ENCODE measurements around the gene PIH1D1.
"Not testable (repeated sequence)": the region's sequence is repeated elsewhere in the genome, so short reads cannot be mapped to it uniquely, and the experiment has no call there.

The PIH1D1 gene

DNA sequence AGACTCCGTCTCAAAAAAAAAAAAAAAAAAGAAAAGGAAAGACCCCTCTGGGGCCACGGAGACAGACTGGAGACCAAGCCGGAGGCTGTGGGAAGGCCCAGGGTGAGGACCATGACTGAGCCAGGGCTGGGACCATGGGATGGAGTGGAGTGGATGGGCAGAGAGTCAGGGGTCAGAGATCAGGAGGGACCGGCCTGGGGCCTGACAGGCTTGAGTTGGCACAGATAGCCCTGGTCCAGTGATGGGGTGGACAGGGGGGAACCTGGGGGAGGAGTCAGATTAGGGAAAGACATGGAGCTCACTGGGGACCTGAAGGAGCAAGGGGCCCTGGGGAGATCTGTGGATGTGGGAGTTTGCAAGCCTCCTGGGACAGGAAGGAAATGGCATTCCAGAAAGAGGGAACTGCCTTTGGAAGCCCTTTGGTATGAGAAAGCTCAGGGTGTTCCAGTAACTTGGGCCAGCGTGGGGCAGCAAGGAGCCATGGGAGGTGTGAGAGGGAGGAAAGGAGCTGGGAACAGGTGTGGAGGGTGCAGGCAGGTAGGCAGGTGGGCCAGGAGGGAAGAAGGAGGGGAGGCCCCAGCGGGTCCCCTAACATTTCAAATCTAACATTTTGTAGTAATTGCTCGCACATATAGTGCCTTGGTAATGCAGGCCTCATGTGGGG lies 29.5 kb upstream of the PIH1D1 start:
- DNase-seq (ENCODE audit: low spot score) = no peak

DNA sequence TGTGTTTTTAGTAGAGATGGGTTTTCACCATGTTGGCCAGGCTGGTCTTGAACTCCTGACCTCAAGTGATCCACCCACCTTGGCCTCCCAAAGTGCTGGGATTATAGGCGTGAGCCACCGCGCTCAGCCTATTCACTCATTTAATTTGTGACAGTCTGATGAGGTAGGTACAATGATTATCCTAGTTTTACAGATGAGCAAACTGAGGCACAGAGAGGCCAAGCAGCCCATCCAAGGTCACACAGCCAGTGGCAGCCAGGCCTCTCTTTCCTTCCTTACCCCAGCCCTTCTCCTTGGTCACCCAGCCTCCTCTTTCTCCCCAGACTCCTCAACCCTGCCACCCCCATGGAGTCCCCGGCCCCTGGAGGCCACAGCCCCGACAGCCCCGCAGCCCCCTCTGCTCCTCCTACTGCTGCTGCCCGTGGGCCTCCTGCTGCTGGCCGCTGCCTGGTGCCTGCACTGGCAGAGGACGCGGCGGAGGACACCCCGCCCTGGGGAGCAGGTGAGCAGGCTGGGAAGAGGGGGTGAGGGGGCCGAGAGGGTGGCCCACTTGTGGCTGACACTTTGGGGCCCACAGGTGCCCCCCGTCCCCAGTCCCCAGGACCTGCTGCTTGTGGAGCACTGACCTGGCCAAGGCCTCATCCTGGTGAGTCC lies 28.5 kb upstream of the PIH1D1 start:
- DNase-seq (ENCODE audit: low spot score) = no peak

DNA sequence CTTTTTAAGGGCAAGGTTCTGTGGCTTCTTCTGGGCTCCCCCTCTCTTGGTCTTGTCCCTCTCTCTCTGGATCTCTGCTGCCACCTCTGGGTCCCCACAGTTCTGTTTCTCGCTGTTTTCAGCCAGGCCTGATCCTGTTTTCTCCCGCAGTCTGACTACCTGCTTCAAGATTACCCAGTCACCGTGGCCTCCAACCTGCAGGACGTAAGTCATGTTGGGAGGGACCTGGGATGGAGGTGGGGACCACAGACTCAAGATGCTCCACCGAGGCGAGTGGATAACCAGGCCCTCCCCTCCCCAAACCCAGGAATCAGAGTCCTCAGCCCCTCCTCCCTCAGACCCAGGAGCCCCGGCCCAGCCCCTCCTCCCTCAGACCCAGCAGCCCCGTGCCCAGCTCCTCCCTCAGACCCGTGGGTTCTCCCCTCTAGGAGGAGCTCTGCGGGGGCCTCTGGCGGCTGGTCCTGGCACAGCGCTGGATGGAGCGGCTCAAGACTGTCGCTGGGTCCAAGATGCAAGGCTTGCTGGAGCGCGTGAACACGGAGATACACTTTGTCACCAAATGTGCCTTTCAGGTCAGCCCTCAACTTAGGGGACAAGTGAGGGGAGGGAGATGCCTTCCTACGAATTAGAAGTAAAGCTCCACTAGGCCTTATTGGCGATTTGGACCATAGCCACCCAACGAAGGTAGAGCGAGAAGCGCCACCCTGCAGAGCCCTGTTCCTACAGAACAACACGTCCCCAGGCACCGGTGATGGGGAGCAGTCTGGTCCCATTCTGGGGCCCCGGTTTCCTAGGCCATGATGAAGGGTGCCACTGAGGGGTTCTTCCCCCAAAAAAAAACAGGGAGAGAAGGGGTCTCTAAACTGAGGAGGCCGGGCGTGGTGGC lies 24.6 kb upstream of the PIH1D1 start:
- peak; percentile 91 for DNase-seq (ENCODE audit: low spot score)

DNA sequence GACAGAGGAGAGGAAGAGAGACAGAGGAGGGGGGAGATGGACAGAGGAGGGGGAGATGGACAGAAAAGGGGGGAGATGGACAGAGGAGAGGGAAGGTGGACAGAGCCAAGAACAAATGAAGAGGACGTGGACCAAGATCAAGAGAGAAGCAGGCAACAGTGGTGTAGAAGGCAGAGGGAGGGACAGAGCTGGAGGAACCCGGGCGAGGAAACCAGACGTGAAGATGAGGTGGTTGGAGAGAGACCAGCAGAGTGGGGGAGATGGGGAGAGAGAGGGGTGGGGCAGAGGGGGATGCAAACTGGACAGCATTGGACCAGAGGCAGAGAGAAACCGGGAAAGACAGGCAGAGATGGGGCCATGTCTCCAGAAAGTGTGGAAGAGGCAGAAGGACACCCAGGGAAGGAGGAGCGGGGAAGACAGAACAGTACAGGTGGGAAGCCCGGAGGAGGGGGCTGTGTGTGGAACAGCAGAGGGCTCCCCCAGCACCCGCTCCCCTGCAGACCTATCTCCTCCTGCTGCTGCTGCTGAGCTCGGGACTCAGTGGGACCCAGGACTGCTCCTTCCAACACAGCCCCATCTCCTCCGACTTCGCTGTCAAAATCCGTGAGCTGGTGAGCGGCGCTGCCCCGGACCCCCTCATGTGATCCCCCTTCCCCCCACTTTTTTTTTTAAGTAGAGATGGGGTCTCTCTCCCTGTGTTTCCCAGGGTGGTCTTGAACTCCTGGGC lies 23.7 kb upstream of the PIH1D1 start:
- DNase-seq (ENCODE audit: low spot score) = no peak

DNA sequence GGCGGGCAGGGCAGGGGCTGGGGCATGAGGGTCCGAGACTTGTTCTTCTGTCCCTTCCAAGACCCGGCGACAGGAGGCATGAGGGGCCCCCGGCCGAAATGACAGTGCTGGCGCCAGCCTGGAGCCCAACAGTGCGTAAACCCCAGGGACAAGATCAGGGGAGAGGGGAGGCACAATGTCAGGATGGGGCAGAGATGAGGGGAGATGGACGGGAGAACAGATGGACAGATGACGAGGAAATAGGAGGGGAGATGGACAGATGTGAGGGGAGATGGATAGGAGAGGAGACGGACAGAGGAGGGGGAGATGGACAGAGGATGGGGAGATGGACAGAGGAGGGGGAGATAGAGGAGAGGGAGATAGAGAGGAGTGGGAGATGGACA lies 22.9 kb upstream of the PIH1D1 start:
- DNase-seq (ENCODE audit: low spot score) = peak; percentile 54

DNA sequence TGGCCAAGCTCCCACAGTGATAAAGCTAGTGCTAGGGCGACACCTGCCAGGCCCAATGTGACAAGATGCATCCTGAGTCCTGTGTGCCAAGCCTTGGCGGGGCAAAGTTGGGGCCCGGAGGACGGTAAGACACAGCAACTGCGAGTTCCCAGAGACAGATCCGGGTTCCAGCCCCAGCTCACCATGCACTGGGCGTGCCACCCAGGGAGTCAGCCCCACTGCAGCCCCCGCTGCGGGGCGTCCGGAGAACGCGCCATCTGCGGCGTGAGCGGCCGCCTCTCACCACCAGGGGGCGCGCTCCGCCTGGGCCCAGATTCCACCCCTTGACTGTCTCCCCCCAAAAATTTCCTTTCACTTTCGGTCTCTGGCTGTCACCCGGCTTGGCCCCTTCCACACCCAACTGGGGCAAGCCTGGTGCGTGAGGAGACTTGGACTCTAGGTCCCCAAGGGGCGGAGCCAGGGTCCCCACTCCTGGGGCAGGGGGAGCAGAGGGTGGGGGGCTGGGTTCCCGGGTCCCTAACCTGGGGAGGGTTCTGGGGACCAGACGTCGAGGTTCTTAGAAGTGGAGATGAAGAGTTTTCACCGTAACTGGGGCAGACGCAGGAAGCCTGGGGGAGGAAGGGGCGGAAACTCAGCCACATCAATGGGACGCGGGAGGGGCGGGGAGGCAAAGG lies 22.4 kb upstream of the PIH1D1 start, which contains the start of gene FLT3LG:
FLT3LG (plus strand) TSS at position 348 of the 674 bp plus-strand sequence. CDS start 425 bp downstream, outside the sequence.
- peak; percentile 80 for DNase-seq (ENCODE audit: low spot score)

DNA sequence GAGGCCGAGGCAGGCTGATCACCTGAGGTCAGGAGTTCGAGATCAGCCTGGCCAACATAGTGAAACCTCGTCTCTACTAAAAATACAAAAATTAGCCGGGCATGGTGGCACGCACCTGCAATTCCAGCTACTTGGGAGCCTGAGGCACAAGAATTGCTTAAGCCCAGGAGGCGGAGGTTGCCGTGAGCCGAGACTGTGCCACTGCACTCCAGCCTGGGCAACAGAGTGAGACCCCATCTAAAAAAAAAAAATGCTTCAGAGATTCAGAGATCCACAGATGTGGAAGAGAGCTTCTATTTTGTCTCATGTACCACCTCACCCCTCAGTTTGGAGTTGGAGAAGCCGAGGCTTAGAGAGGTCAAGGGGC lies 21.9 kb upstream of the PIH1D1 start:
- not testable (repeated sequence) for DNase-seq (ENCODE audit: low spot score)

DNA sequence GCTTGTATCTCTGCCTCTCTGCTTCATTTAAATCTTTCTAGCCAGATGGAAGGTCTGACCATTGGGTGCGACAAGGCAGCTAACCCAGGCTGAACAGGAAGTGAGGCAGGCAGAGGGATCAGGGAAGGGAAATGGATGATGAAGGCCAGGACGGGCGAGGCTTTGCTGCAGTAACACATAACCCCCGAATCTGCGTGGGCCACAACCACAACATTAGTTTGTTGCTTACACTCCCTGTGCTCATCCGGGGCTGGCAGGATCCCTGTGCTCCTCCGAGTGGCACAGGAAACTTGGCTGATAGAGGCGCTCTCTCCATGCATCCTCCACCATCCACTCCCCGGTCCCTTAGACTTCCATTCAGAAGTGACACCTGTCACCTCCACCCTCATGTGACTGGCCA lies 21.3 kb upstream of the PIH1D1 start:
- DNase-seq (ENCODE audit: low spot score) = no peak

DNA sequence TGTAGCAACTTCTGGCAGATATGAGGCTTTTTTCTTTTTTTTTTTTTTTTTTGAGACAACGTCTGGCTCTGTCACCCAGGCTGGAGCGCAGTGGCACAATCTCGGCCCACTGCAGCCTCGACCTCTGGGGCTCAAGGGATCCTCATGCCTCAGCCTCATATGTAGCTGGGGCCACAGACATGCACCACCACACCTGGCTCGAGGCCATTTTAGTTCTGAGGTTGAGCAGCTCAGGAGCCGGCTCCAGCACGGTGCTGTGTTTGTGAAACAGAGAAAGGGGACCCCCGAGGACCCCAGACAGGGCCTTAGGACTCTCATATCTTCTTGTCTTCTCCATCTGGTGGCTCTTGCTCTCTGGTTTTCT lies 19.0 kb upstream of the PIH1D1 start:
- DNase-seq (ENCODE audit: low spot score) = no peak

DNA sequence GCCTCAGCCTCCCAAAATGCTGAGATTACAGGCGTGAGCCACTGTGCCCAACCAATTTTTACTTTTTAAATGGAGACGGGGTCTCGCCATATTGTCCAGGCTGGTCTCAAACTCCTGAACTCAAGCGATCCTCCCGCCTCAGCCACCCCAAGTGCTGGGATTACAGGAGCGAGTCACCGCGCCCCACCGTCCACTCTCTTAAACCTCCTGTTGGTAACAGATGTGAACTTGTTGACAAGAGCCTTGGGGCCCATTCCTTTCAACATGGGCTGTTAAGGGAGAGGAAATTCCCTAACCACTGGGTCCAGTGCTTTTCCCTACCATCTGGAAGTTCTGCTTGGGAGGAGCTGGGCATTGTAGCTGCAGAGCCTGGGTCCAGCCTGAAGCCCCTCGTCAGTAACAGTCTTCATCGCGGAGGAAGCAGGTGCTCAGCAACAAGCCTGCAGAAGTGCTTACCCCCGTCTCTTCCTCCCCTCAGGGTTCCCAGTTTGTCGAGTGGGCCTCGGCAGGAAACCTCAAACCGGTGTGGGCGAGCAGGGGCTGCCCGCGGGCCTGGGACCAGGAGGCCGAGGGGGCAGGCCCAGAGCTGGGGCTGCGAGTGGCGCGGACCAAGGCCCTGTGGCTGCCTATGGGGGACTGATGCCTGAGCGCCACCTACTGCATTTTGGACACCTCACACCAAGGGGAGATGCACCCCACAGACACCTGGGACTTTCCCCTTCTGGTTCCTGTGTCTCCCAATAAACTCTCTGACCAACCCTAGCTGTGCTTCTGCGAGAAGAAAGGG lies 18.4 kb upstream of the PIH1D1 start:
- DNase-seq (ENCODE audit: low spot score) = no peak

DNA sequence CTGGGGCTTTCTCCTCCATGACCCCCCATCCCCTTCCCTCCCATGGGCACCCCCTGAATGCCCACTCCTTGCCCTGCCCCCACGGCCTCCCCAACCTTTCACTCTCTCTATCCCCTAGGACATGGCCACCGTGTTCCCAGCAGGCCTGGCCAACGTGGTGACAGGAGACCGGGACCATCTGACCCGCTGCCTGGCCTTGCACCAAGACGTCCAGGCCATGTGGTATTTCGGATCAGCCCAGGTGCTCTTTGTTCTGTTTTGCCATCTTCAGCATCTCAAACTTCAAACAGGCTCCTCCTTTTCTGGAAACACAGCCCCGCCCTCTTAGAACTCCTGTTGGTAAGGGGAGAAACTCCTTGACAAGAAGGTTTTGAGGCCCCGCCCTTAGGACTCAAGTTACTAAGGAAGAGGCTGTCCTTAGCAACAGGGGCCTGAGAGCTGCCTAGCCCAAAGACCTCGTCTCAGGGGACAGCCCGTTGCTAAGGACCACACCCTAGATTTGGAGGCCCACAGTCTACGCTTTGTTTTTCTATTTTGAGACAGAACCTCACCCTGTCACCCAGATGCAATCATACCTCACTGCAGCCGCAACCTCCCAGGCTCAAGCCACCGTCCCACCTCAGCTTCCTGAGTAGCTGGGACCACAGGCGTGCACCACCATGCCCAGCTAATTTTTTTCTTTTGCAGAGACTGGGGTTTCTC lies 17.3 kb upstream of the PIH1D1 start:
- DNase-seq (ENCODE audit: low spot score) = peak; percentile 71

DNA sequence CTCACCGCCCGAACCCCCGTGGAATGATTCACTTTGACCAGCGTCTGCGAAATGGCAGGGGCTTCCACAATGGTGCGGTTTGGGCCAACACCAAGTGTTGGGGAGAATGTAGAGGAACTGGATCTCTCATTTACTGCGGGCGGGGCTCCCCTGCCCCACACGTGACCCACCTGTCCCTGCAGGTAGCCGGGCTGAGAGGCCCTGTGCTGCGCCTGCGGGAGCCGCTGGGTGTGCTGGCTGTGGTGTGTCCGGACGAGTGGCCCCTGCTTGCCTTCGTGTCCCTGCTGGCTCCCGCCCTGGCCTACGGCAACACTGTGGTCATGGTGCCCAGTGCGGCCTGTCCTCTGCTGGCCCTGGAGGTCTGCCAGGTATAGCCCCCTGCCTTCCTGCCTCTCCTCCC lies 16.6 kb upstream of the PIH1D1 start:
- DNase-seq (ENCODE audit: low spot score) = no peak

DNA sequence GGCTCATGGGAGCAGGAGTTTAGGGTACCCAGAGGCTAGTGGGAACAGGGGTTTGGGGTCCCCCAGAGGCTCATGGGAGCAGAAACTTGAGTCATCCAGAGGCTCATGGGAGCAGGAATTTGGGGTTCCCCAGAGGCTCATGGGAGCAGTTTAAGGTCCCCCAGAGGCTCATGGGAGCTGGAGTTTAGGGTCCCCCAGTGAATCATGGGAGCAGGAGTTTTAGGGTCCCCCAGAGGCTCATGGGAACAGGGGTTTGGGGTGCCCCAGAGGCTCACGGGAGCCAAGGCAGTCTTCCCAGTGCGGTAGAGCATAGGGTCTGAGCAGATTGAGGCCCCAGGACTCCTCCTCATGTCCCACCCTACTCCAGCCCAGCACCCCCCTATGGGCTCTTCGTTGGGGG lies 13.8 kb upstream of the PIH1D1 start:
- DNase-seq (ENCODE audit: low spot score) = no peak

DNA sequence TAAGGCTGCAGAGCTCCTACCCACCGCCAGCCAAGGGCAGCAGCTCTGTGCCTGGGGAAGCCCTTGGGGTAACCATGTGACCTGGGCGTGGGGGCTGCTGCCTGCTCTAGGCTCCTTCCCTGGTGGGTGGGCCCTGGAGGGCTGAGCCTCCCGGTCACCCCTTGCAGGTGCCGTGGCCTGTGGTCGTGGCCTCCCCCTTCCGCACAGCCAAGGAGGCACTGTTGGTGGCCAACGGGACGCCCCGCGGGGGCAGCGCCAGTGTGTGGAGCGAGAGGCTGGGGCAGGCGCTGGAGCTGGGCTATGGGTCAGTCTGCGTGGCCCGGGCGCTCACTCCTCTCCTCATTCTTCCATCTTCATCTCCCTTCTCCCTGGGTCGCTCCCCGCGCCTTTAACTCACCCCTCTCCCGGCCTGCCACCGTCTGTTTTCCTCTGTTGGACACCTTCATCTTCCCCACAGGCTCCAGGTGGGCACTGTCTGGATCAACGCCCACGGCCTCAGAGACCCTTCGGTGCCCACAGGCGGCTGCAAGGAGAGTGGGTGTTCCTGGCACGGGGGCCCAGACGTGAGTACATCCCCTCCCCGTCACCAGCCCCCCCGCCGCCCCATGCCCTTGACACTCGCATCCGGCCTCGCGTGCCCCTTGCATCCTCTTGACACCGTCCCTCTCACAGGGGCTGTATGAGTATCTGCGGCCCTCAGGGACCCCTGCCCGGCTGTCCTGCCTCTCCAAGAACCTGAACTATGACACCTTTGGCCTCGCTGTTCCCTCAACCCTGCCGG lies 12.5 kb upstream of the PIH1D1 start:
- DNase-seq (ENCODE audit: low spot score) = no peak

DNA sequence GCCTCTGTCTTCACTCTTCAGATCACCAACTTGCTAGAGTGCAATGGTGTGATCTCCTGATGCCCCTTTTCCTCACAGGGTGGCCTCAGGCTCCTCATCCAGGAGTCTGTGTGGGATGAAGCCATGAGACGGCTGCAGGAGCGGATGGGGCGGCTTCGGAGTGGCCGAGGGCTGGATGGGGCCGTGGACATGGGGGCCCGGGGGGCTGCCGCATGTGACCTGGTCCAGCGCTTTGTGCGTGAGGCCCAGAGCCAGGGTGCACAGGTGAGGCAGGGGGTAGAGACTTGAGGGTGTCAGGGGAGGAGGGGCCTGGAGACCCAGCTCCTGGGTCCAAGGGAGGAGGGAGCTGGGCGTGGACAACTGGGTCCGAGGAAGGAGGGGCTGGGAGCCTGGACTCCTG lies 10.9 kb upstream of the PIH1D1 start:
- DNase-seq (ENCODE audit: low spot score) = no peak

DNA sequence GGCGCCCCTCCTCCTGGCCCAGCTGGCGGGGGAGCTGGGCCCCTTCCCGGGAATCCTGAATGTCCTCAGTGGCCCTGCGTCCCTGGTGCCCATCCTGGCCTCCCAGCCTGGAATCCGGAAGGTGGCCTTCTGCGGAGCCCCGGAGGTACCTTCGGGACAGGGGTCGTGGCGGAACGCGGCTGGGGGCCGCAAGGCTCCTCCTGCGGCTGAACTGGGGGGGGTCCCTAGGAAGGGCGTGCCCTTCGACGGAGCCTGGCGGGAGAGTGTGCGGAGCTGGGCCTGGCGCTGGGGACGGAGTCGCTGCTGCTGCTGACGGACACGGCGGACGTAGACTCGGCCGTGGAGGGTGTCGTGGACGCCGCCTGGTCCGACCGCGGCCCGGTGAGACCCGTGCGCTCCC lies 10.0 kb upstream of the PIH1D1 start:
- DNase-seq (ENCODE audit: low spot score) = no peak

DNA sequence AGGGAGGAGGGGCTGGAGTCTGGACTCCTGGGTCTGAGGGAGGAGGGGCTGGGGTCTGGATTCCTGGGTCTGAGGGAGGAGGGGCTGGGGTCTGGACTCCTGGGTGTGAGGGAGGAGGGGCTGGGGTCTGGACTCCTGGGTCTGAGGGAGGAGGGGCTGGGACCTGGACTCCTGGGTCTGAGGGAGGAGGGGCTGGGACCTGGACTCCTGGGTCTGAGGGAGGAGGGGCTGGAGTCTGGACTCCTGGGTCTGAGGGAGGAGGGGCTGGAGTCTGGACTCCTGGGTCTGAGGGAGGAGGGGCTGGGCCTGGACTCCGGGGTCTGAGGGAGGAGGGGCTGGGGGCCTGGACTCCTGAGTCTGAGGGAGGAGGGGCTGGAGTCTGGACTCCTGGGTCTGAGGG lies 9.5 kb upstream of the PIH1D1 start:
- not testable (repeated sequence) for DNase-seq (ENCODE audit: low spot score)

DNA sequence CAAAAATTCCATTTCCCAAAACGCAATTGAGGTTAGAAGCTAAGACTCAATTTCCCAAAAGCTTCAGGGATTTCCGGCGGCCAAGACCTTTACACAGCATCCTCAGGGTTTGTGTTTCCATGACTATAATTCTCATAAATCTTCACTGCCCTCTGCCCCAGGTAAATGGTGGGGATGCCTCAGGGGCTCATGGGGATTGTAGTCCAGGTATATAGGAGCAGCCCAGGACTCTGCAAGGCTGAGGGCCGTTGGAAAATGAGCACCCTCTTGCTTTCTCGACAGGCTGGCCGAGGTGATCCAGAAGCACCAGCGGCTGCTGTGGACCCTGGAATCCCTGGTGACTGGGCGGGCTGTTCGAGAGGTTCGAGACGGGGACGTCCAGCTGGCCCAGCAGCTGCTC lies 7.8 kb upstream of the PIH1D1 start:
- DNase-seq (ENCODE audit: low spot score) = no peak

DNA sequence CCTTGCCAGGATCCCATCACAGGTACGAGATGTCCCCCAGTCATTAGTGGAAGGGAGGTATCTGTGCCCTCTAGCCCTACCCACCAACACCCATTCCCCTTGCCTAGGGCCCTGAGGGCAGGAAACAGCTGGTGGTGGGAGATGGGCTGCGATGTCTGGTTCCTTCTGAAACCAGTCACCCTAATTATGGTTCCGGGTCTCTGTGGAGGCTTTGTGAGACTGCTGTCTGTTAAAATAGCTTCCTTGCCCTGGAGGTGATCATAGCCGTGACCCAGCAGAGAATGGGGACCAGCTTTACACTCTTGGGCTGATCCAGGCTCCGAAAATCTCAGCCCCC lies 6.9 kb upstream of the PIH1D1 start:
- DNase-seq (ENCODE audit: low spot score) = no peak

DNA sequence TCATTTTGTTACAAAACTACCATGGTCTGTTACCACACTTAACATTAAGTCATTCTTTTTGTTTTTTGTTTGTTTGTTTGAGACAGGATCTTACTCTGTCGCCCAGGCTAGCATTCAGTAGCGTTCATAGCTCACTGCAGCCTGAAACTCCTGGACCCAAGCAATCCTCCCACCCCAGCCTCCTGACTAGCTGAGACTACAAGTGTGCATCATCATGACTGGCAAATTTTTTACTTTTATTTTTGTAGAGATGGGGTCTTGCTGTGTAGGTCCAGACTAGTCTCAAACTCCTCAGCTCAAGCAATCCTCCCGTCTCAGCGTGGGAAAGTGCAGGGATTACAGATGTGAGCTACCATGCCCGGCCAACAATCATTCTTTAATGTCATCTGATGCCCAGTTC lies 4.7 kb upstream of the PIH1D1 start:
- no peak for DNase-seq (ENCODE audit: low spot score)

All from ecto neural progenitor cell (in vitro differentiated cells).